Liver (tissue), 3 donors: ENCODE data around the gene MOGAT2.

Source experiments
- CTCF ChIP-seq: fragments of 150-350 bp; IDR thresholded peaks from 2 replicates; pipeline ENCODE4 v1.5.1; 2017; ENCODE audit warnings: improper control_type of control experiment, low read depth, low read length; ENCODE audit not compliant: missing input control
- EGR1 ChIP-seq, 2 donors: IDR thresholded peaks; 2 replicates each; pipeline ENCODE4 v1.6.1; 2016 to 2018; ENCODE audit warnings: antibody characterized with exemption in 2 of 2, low read depth in 2 of 2
- HNF4G ChIP-seq: IDR thresholded peaks from 2 replicates; pipeline ENCODE4 v1.6.1; 2016; ENCODE audit warnings: antibody characterized with exemption
- JUND ChIP-seq, 2 donors: IDR thresholded peaks; 2 replicates each; pipeline ENCODE4 v1.6.1; 2016; ENCODE audit warnings: antibody characterized with exemption in 2 of 2
- MAX ChIP-seq: IDR thresholded peaks from 2 replicates; pipeline ENCODE4 v1.6.1; 2016; ENCODE audit warnings: antibody characterized with exemption
- RAD21 ChIP-seq, 2 donors: IDR thresholded peaks; 2 replicates each; pipeline ENCODE4 v1.6.1; 2016; ENCODE audit warnings: antibody characterized with exemption in 2 of 2, mild to moderate bottlenecking in 2 of 2
- REST ChIP-seq: IDR thresholded peaks from 2 replicates; pipeline ENCODE4 v1.6.1; 2016; ENCODE audit warnings: antibody characterized with exemption, mild to moderate bottlenecking
- RXRA ChIP-seq, 2 donors: IDR thresholded peaks; 2 replicates each; pipeline ENCODE4 v1.6.1; 2017 to 2018; ENCODE audit warnings: antibody characterized with exemption in 2 of 2, mild to moderate bottlenecking in 1 of 2
- SP1 ChIP-seq: IDR thresholded peaks from 2 replicates; pipeline ENCODE4 v1.6.1; 2018; ENCODE audit warnings: antibody characterized with exemption, mild to moderate bottlenecking
- YY1 ChIP-seq: IDR thresholded peaks from 2 replicates; pipeline ENCODE4 v1.6.1; 2016; ENCODE audit warnings: antibody characterized with exemption, mild to moderate bottlenecking
- ZBTB33 ChIP-seq: IDR thresholded peaks from 2 replicates; pipeline ENCODE4 v1.6.1; 2016; ENCODE audit warnings: antibody characterized with exemption
- donor health status: healthy.
- donor health status: healthy.

- no peak for TF ChIP-seq CTCF
- no peak for TF ChIP-seq EGR1 (IDR thresholded peaks at IDR 0.05; ENCODE audit: low read depth in 2 of 2)
- no peak for TF ChIP-seq SP1
- TF ChIP-seq RAD21 (IDR thresholded peaks at IDR 0.05) = no peak
- TF ChIP-seq REST = no peak
- TF ChIP-seq YY1 = no peak
- TF ChIP-seq JUND (IDR thresholded peaks at IDR 0.05) = no peak
- TF ChIP-seq ZBTB33 = no peak
- TF ChIP-seq MAX = no peak
- no peak for TF ChIP-seq HNF4G
- no peak for TF ChIP-seq RXRA (IDR thresholded peaks at IDR 0.05)
Observed at GRCh38 chr11:75745807-75746206, 28.2 kb downstream of the MOGAT2 start.
